Activated CD8-positive, alpha-beta memory T cell treated with anti-CD3 and anti-CD28 coated beads, Interleukin-2, amount 50 U/mL, for 24 hours (primary cell): ENCODE data around the gene NRXN2.

Experiments
- DNase-seq: peaks from one replicate; pipeline ENCODE4 v3.0.0-alpha.2; 2020; ENCODE audit errors: extremely low read depth

NRXN2 gene

DNA sequence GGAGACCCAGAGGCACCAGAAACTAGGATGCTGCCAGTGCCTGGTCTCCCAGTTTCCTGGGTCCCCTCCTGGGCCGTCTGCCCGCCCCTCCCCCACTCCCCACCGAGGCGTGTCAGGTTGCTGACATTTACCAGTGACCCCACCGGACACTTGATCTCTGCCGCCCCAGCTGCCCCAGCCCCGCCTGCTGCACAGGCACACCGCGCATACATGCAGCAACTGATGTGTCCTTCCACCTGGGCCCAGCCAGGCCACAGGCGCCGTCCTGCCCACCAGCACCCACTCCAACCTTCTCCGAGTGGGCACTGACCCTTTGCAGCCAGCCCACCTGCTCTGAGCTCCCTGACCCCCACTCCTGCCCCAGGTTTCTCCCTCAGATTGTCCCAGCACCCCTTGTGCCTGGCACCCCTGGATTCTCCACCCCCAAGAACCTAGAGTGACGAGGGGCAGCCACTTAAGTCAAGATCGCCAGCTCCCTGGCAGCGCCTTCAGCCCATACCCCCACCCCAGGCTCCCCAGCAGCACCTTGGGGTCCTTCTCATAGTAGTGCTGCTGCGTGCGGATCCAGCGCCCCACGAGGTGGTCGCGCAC, 36.2 kb upstream of the NRXN2 start:
- no peak for DNase-seq

DNA sequence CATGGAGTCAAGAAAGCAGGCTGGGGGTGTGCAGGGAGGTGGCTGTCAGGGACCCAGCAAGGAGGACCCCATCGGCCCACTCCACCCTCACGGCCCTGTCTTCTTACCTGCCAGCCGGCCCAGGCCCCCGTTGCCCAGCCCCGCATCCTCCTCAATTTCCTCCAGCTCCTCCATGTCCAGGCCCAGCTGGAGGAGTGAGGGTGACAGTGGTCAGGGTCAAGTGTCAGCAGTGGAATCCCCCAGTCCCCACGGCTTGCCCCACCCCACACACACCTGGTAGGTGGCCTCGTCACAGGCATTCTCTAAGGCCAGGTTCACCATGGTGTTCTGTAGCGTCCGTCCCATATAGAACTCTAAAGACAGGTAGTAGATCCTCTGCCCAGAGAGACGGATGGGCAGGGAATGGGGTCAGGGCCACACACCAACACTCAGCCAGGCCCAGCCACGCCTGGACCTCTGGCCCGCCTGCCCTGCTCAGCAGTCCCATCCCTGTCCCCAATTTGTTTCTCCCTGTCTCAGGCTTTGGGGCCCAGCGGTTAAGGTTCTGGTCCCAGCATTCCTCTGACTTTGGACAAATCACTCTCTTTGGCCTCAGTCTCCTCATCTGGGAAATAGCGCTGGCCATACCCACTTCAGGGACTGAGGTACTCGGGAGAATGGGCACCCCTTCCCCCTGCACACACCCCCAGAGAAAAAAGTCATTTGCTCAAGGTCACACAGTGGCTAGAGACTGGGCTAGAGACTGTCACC, 35.5 kb upstream of the NRXN2 start:
- DNase-seq, result no peak

DNA sequence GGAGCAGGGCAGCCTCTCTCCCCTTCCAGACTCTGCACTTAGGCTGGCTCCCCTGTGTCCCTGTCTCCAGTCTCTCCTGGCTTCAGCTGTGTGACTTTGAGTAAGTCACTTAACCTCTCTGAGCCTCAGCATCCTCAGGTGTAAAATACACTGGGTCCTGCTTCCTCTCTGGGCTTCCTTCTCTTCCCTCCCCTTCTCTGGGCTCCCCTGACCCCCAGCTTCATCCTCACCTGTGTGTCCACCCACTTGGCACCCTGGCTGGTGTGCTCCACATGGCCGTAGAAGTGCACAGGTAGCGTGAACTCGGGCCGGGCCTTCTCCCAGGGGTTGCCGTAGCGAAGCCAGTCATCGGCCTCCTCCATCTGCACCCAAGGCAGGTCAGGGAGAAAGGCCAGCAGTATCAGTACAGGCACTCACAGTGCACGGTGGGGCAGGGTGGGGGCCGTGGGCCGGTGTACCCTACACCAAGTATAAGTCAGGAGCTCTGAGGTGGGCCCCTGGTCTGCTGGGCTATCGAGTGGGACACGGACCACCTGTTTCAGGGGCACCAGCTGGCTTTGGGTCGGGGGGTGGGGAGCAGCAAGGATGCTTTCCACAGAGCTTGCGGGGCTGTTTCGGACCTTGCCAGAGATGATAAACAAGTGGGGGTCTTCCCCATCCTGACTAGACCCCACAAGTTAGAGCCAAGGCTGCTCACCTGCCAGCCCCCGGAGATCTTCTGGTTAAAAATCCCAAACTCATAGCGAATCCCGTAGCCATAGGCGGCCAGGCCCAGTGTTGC, 34.7 kb upstream of the NRXN2 start:
- DNase-seq, result no peak

DNA sequence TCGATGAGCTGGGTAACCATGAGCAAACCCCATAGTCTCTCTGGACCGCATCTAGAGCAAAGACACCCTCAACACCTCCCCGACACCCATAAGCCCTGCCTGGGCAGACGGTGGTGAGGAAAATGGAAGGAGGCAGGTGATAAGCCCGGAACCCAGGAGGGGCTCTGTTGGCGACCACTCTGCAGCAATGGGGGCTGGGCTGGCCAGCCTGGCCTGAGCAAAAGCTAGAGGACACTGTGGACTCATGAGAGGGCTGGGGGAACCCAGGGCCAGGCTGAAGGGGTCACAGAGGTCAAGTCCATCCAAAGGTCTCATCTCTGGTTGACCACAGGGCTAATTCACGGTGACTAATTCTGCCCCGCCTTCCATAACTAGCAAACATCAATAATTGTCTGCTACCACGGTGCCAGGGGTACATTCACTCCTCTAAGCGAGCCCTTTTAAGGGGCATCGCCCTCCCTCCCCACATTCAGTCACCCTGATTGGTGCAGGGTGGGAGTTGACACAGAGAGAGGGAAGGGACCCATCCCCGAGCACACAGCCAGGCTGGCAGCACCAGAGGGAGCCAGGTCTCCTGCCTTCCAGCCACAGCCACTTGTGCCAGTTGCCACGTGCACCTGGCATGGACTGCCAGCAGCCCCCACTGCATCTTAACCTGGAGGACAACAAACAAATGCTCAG, 32.8 kb upstream of the NRXN2 start:
- no peak for DNase-seq

DNA sequence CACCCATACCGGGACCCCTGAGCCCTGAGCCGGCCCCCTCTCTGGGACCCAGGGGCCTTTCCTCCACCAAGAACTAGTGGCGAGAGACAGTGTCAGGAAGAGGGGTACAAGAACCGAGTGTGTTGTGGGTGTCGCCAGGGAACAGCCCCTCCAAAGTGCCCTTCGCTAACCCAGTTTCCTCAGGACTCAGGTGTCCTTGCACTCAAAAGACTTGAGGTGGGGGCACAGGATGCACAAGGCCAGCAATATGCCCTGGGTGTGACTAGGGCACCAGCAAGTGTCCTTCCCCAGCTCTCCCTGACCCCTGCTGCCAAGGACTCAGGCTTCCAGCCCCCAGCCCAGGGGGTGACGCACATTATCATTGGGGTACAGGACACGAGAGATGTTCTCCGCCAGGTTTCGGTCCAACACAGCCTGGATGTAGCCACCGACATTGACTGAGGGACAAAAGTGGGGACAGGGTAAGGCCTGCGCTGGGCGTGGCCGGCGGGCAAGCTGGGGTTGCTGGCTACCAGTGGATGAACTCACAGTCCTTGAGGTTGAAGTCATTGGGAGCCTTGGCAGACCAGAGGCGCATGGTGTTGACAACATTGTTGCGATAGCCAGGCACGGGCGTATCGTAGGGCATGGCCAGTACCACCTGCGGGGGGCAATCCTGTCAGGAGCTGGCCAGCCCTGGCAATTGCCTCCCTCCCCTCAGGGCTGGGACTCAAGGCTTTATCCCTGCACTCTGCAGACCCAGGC, 32.1 kb upstream of the NRXN2 start:
- no peak for DNase-seq

DNA sequence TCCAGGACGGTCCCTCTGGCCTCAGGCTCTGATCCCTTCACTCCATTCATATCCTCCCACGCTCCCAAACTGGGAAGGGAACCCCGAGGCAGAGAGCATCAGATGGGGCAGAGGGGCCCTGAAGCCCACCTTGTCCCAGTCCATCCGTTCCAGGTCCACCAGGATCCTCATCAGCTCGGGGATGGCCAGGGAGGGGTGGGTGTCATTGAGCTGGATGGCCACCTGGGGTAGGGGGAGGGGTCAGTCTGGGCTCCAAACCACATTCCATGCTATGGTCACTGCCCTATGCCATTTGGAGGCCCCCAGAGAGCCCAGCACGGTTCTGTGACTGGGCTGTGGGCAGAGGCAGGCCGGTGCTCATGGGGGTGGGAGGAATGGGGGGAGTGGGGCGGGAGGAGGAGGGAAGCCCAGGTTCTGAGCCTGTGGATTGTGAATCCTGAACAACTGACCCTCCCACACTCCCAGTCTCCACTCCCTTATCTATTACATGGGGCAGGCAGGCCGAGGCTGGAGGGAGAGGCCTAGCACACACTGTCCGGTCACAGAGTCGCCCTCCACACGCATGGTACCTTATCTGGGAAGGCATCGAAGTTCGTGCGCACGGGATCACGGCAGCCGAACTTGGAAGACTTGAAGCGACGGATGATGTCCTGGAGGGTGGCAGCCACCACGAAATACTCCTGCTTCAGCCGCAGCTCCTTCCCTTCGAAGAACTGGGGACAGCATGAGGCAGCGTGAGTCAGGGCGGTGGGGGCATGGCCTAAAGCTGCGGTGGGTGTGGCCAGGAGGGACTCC, 31.3 kb upstream of the NRXN2 start:
- DNase-seq, result no peak

DNA sequence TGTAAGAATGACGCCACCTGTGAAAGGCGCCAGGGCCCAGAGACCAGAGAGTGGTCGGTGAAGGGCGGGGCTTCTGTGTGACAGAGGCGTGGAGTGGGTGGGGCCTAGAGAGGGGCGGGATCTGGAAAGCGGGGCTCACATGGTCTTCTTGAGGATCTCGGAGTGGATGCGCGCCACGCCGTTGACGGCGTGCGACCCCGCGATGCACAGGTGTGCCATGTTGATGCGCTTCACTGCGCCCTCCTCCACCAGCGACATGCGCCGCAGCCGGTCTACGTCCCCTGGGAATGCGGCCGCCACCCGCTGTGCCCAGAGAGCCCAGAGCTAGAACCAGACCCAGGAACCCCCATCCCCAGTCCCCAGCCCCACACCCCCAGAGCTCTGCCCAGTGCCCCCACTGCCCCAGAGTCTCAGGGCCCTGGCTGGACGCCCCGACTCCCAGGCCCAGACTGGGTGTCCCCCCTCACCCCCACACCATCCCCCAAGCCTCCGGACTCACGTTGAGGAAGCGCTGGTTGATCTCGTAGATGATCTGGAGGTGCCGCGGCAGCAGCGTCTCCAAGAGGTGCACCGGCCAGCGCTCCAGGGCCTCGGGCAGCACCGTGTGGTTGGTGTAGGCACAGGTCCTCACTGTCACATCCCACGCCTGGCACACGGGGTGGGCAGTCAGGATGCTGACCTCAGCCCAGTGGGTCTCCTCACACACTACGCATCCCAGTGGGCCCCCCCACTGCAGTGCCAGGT, 30.6 kb upstream of the NRXN2 start:
- DNase-seq, result no peak

DNA sequence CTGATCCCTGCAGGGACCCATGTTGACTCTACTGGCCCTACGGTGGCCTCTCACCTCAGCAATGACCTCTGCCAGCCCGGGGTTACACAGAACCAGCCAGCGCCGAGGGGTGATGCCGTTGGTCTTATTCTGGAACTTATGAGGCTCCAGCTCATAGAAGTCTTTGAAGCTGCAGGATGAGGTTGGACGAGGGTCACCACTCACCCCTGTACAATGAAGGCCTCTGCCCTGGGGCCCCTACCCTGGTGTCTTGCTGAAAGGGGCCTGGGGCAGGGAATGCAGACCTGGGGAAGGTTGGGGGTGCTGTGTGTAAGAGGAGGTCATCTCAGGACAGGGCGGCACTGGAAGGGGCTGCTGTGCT, 30.0 kb upstream of the NRXN2 start:
- no peak for DNase-seq

DNA sequence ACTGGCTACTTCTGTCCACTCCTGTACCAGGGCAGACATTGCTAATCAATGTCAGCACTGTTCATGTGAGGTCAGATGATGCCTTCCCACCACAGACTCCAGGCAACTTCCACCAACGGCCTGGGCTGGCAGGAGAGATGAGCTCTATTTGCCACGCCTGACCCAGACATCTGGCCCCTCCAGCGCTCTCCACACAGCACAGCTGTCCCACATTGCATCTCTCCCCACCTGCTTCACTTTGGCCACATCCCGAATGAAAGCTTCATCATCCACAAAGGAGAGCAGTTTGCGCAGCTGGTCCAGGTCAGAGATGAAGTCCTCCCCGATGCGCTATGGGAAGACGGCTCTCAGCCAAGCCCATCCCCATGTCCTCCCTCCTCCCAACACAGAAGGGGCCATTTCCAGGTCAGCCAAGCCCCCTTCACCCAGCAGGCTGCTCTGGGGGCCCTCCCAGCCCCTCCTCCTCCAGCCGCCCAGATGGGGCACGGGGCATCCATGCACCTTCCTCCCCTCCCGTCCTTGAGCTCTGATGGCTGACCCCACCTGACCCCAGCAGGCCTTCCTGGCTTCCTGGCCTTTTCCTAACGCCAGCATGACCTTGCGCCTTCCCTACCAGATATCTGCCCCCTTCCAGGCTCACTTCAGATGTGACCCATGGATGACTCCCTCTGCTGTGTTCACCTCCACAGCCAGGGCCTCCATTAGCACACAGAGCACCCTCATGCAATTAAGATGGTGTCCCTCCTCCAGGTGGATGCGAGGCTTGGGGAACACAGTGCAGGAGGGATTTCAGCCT, 29.4 kb upstream of the NRXN2 start:
- no peak for DNase-seq

DNA sequence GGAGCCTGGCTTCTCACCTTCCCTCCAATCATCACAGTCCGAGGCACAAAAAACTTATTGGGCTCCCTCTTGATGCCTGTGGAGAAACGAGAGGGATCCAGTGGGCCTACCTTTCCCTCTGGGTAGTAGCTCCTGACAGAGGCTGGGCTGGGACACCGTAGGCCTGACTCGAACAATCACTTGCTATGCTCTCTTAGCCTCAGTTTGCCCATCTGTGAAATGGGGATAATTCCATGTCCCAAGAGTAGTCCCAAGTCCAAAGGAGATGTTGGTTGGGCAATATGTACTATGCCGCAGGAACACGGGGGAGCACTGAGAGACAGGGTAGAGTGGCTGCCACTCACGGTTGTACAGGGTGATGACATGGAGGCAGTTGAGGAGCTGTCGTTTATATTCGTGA, 28.6 kb upstream of the NRXN2 start:
- DNase-seq, result no peak

DNA sequence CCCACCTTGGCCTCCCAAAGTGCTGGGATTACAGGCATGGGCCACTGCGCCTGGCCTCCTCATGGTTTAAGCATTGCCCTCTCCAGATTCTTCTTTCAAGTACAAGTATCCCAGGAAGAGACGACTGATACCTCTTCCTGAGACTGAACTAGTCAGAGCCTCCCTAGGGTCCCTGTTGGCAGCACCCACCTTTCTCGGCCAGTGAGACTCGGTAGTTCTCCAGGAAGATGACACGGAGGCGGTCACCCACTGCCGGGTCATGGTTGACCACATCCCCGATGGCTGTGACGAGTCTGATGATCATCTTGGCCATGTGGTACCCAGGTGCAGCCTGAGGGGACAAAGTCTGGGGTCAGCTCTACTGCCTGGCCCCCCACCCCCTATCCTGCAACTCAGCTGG, 28.1 kb upstream of the NRXN2 start:
- DNase-seq, result no peak

DNA sequence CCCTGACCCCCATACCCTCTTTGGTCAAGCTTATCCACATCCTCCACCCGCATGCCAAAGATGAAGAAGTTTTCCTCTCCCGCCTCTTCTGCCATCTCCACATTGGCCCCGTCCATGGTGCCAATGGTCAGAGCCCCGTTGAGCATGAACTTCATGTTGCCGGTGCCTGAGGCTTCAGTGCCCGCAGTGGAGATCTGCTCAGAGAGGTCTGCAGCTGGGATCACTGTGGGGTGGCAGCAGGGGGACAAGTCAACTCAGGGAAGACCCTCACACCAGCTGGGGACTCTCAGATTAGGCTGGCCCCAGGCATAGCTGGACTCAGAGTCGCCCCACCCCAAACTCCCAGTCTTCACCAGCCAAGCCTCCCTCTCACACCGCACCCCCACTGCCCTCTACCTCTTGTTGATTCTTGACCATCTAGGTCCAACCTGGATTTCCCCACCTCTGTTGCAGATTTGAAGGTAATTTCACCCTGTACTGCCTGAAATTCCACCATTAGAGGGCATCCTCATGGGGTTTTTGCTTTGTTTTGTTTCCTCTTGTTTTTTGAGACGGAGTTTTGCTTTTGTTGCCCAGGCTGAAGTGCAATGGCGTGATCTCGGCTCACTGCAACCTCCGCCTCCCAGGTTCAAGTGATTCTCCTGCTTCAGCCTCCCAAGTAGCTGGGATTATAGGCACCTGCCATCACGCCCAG, 27.5 kb upstream of the NRXN2 start:
- DNase-seq, result no peak

DNA sequence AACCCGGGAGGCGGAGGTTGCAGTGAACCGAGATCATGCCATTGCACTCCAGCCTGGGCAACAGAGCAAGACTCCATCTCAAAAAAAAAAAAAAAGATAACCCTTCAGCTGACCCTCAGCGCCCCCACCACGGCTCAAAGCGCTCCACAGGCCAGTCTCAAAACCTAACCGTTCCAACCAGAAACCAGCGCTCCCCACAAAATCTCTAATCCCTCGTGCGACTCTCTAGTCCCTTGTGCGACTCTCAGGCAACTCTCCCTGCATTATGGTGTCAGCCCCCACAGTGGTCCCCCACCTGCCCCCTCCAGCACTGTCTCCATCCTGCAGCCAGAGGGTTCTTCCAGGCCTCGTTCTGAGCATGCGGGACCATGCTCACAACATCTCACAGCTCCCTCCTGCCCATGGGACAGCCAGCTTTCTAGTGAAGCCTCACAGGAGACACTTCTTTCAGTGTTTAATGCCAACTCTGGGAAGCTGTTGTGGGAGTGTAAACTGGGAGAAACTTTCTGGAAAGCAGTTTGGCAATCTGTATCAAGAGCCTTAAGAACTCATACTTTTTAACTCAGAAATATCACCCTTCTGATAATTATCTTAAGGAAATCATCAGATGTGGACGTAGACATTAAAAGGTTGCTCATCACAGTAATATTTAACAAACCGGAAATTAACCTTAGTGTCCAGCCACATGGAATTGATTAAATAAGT, 25.1 kb upstream of the NRXN2 start:
- no peak for DNase-seq

DNA sequence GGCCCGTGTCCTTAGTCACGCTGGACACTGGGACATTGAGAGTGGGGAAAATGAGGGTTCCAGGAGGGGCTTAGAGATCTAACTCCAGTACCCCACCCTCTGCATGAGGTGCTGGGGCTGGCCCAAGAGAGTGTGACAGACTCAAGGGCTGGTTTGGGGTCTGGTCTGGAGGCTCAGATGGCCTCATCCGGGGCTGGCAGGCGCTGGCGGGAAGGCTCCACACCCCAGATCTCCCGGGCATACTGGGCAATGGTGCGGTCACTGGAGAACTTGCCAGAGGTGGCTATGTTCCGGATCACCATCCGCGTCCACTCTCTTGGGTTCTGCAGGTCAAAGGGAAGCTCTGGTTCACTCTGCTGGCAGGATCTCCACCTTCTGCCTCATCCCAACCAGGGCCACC, 23.5 kb upstream of the NRXN2 start:
- no peak for DNase-seq

DNA sequence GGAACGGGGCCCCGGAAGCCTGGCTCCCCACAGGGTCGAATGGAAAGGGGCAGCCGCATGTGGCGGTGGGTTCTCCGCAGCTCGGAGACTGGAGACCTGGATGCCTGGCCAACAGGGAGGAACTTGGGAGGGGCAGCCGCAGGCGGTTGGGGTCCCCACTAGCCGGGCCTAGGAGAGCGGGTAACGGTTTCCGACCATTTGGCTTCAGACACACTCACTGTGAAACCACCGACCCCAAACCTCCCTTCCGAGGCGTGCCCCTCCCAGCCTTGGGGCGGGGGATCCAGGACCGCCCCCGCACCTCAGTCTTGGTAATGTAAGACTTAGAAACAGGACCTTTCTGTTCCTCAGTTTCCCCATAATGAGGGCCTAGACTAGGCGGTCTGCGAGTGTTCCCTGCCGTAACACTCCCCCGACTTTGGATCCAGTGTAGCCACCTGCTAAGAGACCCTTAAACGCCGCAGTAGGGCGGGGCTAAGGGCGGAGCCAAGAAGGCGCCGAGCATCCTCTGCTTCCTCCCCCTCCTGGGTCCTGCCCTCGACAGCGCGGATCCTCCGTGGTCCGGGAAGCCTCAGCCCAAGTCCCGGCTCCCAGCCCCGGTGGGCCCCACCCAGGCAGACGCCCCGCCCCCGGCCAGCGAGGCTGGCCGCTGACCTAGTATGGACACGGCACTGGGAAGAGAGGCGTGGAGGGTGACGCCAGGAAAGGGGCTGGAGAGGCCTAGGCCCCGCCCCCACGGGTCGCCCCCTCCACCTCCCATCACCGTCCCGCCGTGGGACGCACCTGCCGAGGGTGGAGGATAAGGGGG, 22.7 kb upstream of the NRXN2 start:
- no peak for DNase-seq

DNA sequence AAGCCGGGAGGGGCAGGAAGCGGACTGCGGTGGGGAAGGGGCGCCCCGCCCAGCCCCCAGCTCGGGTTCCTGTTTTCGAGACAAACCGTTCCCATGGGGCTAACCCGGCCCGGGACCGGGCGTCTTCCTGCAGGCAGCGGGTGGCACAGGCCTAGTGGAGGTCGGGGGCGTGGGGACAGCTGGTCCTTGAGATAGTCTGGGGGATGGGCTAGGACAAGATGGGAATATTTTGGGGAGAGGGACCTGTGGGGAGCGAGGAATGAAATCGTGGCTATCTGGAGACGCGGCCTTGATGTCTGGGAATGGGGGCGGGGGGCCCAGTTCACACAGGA, 22.2 kb upstream of the NRXN2 start:
- no peak for DNase-seq

DNA sequence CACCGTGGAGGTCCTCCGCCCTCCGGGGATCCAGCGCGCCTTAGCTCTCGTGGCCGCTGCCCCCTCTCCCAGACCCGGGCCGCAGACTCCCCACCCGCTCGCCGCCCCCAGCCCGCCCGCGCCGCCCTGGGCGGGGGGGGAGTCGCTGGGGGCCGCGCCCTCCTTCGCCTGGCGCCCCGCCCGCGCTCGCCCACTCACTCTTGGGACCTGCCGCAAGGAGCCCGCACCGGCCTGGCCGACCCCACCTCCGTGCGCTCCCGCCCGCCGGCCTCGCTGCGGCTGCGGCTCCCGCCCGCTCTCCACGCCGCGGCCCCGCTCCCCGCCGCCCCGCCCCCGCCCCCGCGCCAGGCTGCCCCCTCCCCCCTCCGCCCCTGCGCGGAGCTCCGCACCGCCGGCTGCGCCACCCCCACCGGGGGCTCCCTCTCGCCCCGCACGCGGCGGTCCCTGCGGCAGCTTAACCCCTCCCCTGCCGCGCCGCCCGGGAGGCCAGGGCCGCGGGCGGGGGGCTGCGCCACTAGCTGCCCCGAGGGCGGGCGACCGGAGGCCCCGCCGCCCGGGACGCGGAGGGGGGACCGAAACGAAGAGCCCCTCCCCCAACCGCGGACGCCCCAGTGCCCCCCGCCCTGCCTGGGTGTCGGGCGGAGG, 21.7 kb upstream of the NRXN2 start:
- DNase-seq, result no peak
